DOHH2 (cell line): ENCODE results near the gene CPNE1.

ENCODE experiments used
- CTCF ChIP-seq: fragments of 200-600 bp; sonication (generic); IDR thresholded peaks from one replicate; pipeline ENCODE4 v1.5.1; 2014; ENCODE audit warnings: antibody characterized with exemption, mild to moderate bottlenecking, low read depth, low read length; ENCODE audit not compliant: poor library complexity, severe bottlenecking
- EZH2phosphoT487 ChIP-seq: fragments of 200-600 bp; sonication (generic); IDR thresholded peaks from 2 replicates; pipeline ENCODE4 v1.6.1; 2017; ENCODE audit warnings: borderline replicate concordance, mild to moderate bottlenecking, antibody characterized with exemption, low read length, moderate library complexity, mixed read lengths

DNA sequence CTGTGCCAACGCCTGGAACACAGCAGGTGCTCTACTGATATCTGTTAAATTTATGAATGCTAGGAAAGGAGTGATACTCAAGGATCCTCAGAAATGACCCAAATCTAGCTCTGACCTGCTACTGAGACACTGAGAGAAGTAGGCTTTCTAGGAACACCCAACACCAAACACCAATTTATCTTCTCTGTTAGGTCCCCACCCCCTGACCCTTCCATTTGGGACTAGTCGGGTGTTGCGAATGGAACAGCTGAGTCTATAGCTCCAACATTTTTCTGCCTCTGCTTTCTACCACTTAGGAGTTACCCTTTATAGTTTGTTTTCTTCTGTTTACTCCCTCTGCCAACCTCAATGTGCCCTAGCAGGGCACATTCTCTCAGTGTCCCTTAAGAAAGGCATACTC lies 24.0 kb downstream of the CPNE1 start:
- no peak for TF ChIP-seq CTCF
- TF ChIP-seq EZH2phosphoT487, result no peak
